ENCODE data around the gene PNLDC1. TPM values are rescaled to one million over a fixed set of nuclear protein-coding genes. Genes with fewer than 3 reads are reported as not detected.
"Not testable (repeated sequence)": the region's sequence is repeated elsewhere in the genome, so short reads cannot be mapped to it uniquely, and the experiment has no call there.

The PNLDC1 gene
- total RNA-seq, 1 donor from 2014 or later = not detected

DNA sequence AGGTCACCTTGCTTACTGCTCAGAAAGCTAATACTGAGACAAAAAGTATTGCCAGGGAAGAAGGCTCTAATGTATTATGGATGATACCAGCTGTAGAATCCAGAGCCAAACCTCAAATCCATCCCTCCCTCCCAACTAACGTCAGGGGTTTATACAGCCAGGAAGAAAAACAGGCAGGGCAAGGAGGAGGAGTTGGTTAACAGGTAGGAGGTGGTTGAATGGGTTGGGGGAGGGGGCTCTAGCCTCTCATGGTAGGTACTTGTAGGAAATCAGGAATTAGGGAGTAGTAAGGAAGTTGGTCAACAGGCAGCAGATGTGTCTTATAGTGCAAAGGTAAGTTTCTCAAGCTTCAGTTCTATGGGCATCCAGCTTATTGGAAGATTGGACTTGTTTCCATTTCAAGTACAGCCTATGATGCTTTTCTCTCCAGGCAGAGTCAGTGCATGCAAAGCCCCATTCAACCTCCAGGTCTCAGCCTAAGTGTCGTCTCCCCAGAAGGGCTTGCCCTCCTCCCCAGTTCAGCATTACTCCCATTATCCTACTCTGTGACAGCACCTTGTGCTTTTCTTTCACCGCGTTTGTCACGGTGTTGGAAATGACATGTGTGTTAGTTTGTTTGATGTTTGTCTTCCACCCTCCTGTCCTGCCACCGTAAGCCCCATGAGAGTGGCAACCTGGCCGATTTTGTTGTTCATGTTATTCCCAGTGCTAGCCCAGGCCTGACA lies 38.1 kb downstream of the PNLDC1 start:
- Histone ChIP-seq H3K9me3 (no peaks in the 10 kb centered on the region), H3K36me3 (no peaks in the 10 kb centered on the region), H3K4me3 (no peak overlapping the region), H3K27ac (no peak overlapping the region), H3K27me3 (no peaks in the 10 kb centered on the region), H3K4me1 (peaks cover 9% of the 10 kb centered on the region)
- DNase-seq (ENCODE audit: extremely low spot score in 2 of 2) = peak in 1 of 2 donors; percentile 62
- intact Hi-C loops (cut with DNase I) = no loop called here
- no peak for TF ChIP-seq POLR2AphosphoS5 (IDR thresholded peaks at IDR 0.05; ENCODE audit: insufficient read depth in 1 of 2, low read depth in 1 of 2)
- TF ChIP-seq, protein P1, sequence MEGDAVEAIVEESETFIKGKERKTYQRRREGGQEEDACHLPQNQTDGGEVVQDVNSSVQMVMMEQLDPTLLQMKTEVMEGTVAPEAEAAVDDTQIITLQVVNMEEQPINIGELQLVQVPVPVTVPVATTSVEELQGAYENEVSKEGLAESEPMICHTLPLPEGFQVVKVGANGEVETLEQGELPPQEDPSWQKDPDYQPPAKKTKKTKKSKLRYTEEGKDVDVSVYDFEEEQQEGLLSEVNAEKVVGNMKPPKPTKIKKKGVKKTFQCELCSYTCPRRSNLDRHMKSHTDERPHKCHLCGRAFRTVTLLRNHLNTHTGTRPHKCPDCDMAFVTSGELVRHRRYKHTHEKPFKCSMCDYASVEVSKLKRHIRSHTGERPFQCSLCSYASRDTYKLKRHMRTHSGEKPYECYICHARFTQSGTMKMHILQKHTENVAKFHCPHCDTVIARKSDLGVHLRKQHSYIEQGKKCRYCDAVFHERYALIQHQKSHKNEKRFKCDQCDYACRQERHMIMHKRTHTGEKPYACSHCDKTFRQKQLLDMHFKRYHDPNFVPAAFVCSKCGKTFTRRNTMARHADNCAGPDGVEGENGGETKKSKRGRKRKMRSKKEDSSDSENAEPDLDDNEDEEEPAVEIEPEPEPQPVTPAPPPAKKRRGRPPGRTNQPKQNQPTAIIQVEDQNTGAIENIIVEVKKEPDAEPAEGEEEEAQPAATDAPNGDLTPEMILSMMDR (IDR thresholded peaks at IDR 0.05) = no peak
- TF ChIP-seq POLR2A (IDR thresholded peaks at IDR 0.05) = no peak

DNA sequence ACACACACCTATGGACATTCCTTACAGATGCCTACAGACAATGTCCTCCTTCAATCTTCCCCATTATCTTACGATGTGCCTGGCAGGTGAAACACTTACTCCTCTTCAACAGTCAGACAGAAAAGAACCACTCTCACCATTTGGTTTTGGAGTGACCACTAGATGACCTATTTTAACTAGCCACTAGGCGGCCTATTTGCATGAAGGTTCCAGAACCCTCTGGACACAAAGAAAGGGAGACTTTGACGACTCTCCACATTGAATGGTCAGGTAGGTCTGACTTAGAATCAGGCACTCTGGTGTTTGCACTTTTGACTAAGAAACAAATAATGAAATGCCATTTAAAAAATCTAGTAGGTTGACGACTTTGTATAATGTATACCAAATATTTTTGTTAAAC lies 42.0 kb downstream of the PNLDC1 start:
- Histone ChIP-seq H3K27me3 (no peaks in the 10 kb centered on the region), H3K36me3 (no peaks in the 10 kb centered on the region), H3K4me3 (no peak overlapping the region), H3K9me3 (no peaks in the 10 kb centered on the region), H3K4me1 (no peaks in the 10 kb centered on the region), H3K27ac (no peak overlapping the region)
- intact Hi-C loops (cut with DNase I) = loop anchor here (5.0 kb wide), 1 partner anchor 690 kb away; no protein-coding TSS in a partner anchor
- TF ChIP-seq POLR2A (IDR thresholded peaks at IDR 0.05) (no peak), POLR2AphosphoS5 (IDR thresholded peaks at IDR 0.05; ENCODE audit: insufficient read depth in 1 of 2, low read depth in 1 of 2) (no peak)
- TF ChIP-seq, protein P1 (IDR thresholded peaks at IDR 0.05) = no peak
- DNase-seq (ENCODE audit: extremely low spot score in 2 of 2) = peak in 1 of 2 donors; percentile 25

DNA sequence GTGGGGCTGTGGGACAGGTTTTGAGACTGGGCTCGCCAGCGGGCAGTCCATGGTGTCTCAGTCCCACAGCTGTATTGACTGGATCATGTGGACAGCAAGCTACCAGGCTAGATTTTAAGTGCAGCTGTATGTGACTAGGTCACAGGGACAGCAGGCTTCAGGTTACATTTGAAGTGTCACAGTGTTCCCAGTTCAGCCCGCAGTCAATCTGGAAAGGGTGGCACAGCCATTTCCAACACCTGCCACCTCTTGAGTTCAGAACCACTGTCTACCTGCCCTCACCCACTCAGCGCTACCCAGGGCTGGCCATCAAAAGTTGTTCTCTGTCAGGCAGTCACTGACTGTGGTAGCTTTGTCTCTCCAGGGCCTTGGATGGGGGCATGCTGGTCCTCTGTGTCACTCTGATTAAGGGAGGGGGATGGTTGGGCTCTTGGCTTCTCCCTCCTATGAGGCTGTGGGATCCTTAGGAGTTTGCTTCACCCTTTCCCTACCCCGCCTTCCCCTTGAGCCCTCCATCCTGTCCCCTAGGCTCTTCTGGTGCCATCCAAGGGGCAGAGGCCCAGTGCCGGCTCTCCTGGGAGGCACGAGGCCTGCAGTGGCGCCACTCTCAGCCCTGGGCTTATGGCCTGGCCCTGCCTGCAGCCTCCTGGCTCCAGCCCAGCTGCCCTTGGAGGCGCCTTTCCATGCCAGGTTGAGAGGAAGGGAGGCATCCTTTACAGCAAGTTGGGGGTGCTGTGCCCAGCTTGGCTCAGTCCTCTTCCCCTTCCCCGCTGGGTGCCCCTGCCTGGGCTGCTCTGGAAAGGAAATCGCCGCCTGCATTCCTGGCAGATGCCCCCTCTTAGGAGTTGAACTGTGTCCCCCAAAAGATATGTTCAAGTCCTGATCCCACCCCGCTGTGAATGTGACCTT lies 44.9 kb downstream of the PNLDC1 start:
- DNase-seq (ENCODE audit: extremely low spot score in 2 of 2) = peak in 1 of 2 donors; percentile 65
- H3K27me3 ChIP-seq = no peaks in the 10 kb centered on the region
- intact Hi-C loops (cut with DNase I) = loop anchor here (5.0 kb wide), 1 partner anchor 687 kb away; no protein-coding TSS in a partner anchor
- TF ChIP-seq, protein P1 (IDR thresholded peaks at IDR 0.05) = no peak
- no peak for TF ChIP-seq POLR2A (IDR thresholded peaks at IDR 0.05)
- TF ChIP-seq POLR2AphosphoS5 (IDR thresholded peaks at IDR 0.05; ENCODE audit: insufficient read depth in 1 of 2, low read depth in 1 of 2) = no peak
- no peaks in the 10 kb centered on the region for H3K9me3 ChIP-seq
- H3K36me3 ChIP-seq = no peaks in the 10 kb centered on the region
- H3K27ac ChIP-seq = no peak overlapping the region
- H3K4me1 ChIP-seq = no peaks in the 10 kb centered on the region
- no peak overlapping the region for H3K4me3 ChIP-seq

DNA sequence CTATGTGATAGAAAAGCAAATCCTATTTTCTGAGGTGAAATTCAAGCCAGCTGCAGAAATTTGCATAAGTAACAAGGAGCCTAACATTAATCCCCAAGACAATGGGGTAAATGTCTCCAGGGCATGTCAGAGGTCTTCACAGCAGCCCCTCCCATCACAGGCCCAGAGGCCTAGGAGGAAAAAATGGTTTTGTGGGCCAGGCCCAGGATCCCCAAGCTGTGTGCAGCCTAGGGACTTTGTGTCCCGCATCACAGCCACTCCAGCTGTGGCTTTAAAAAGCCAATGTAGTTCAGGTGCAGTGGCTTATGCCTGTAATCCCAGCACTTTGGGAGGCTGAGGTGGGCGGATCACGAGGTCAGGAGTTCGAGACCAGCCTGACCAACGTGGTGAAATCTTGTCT lies 48.5 kb downstream of the PNLDC1 start:
- H3K9me3 ChIP-seq; H3K4me3 ChIP-seq; H3K4me1 ChIP-seq; intact Hi-C loops (cut with DNase I); H3K36me3 ChIP-seq; H3K27me3 ChIP-seq; H3K27ac ChIP-seq: not testable (repeated sequence)
- peak in 1 of 2 donors; percentile 22 for DNase-seq (ENCODE audit: extremely low spot score in 2 of 2)

DNA sequence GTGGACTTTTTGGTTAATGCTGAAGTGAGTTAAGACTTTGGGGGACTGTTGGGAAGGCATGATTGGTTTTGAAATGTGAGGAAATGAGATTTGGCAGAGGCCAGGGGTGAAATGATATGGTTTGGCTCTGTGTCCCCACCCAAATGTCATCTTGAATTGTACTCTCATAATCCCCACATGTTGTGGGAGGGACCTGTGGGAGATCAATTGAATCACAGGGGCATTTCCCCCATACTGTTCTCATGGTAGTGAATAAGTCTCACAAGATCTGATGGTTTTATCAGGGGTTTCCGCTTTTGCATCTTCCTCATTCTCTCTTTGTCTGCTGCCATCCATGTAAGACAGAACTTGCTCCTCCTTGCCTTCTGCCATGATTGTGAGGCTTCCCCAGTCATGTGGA lies 49.8 kb downstream of the PNLDC1 start:
- intact Hi-C loops (cut with DNase I) = not testable (repeated sequence)

More for the DNA sequence above, 49.8 kb downstream of the PNLDC1 start:
- H3K4me3 ChIP-seq, H3K27me3 ChIP-seq, H3K9me3 ChIP-seq, H3K27ac ChIP-seq, H3K36me3 ChIP-seq, H3K4me1 ChIP-seq: not testable (repeated sequence)
- peak in 1 of 2 donors; percentile 10 for DNase-seq (ENCODE audit: extremely low spot score in 2 of 2)

Measured in vagina (tissue), 2 donors.